ENCODE data around the gene LRRN2. TPM values are rescaled to one million over a fixed set of nuclear protein-coding genes. Genes with fewer than 3 reads are reported as not detected.

The LRRN2 gene
- total RNA-seq, 1 experiment from 2014 or later, result 5.3 TPM

GRCh38 chr1:204673209-204673608 is 12.3 kb downstream of the LRRN2 start (continued):
- no peak for TF ChIP-seq ZSCAN18 (CRISPR knock-in tag; IDR thresholded peaks at IDR 0.05)
- no peak for TF ChIP-seq ZNF281 (CRISPR knock-in tag; IDR thresholded peaks at IDR 0.05)
- no peak for TF ChIP-seq MAX (CRISPR knock-in tag; IDR thresholded peaks at IDR 0.05)
- TF ChIP-seq ZNF532 (CRISPR knock-in tag; IDR thresholded peaks at IDR 0.05; ENCODE audit: borderline replicate concordance), result no peak
- no peak for TF ChIP-seq ZMAT4 (CRISPR knock-in tag; IDR thresholded peaks at IDR 0.05)
- TF ChIP-seq ATF2 (CRISPR knock-in tag; IDR thresholded peaks at IDR 0.05; ENCODE audit: borderline replicate concordance, low read depth), result no peak
- no peak for TF ChIP-seq MYBL2 (CRISPR knock-in tag; IDR thresholded peaks at IDR 0.05)
- no peak for TF ChIP-seq NR1H2 (CRISPR knock-in tag; IDR thresholded peaks at IDR 0.05)
- no peak for TF ChIP-seq ZNF317 (CRISPR knock-in tag; IDR thresholded peaks at IDR 0.05; ENCODE audit: borderline replicate concordance, low read depth)
- no peak for TF ChIP-seq ARID4B (CRISPR knock-in tag; IDR thresholded peaks at IDR 0.05; ENCODE audit: borderline replicate concordance)

Data from WTC11 (cell line).